Urothelium cell line (cell line): ENCODE data around the gene ABLIM2.
A peak's percentile ranks its signal among the peaks of the same experiment; 100 is the strongest.

Experiments used
- DNase-seq: peaks from one replicate; pipeline ENCODE4 v3.0.0; 2011; ENCODE audit warnings: low spot score, mixed read lengths
- FAIRE-seq: peaks from 2 replicates; lab custom pipeline; 2011; peaks lifted over from hg19 to GRCh38; lab: Jason Lieb, UNC

ABLIM2 gene

GRCh38 chr4:8010618-8011017 lies 148.0 kb downstream of the ABLIM2 start:
- FAIRE-seq (no peak), DNase-seq (peak; percentile 24)

GRCh38 chr4:8009710-8010511 lies 148.7 kb downstream of the ABLIM2 start:
- no peak for DNase-seq
- FAIRE-seq: no peak

DNA sequence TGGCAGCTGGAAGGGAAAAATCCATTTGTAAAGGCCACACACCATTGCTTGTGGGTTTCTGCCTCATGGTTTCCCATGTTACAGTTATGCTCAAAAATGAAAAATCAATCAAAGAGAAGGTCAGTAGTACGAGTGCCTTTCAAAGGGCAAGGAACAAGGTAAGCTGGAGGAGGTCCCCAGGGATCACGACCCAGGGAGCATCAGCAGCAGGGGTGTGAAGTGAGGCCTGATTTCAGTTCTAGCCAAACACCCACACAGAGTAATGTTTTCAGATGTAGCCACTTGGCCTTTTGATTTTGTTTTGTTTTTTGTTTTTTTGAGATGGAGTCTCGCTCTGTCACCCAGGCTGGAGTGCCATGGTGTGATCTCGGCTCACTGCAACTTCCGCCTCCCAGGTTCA lies 149.5 kb downstream of the ABLIM2 start:
- DNase-seq (no peak), FAIRE-seq (no peak)

DNA sequence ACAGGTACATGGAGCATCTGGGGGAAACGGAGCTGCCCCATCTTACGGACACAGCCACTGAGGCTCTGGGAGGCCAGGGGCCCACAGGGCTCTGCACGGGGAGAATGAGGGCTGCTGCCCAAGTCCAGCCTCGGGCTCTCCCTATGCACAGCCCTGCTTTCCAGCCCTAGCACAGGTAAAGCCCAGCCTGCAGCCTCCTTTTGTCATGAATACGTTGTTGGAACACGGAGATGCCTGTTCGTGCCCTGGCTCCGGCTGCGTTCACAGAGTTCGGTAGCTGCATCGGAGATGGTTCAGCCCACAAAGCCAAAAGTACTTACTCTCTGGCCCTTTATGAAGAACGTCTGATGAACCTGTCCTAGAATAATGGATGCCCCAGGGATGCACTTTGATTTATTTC lies 150.2 kb downstream of the ABLIM2 start:
- DNase-seq (no peak), FAIRE-seq (no peak)

- DNase-seq (no peak), FAIRE-seq (no peak)
Measured at GRCh38 chr4:8007581-8007980, 151.0 kb downstream of the ABLIM2 start.

- DNase-seq (no peak), FAIRE-seq (no peak)
Measured at GRCh38 chr4:8006471-8006870, 152.1 kb downstream of the ABLIM2 start.

DNA sequence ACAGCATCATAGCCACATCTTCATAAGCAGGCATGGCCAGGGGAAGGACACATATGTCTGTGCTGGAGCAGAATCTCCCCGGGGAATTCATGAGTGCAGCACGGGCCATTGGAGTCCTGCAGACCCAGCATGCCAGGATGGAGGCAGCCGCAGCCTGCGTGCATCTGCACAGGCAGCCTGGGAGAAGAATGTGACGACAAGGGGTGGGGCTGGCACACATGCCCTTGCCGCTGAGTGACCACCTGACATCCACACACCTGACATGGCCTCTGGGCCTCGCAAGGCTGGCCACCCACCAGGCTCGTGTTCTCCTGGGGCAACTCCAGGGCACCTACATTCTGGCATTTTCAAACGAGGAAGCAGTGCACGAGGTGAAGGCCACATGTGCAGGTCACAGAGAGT lies 152.8 kb downstream of the ABLIM2 start:
- FAIRE-seq: no peak
- no peak for DNase-seq

DNA sequence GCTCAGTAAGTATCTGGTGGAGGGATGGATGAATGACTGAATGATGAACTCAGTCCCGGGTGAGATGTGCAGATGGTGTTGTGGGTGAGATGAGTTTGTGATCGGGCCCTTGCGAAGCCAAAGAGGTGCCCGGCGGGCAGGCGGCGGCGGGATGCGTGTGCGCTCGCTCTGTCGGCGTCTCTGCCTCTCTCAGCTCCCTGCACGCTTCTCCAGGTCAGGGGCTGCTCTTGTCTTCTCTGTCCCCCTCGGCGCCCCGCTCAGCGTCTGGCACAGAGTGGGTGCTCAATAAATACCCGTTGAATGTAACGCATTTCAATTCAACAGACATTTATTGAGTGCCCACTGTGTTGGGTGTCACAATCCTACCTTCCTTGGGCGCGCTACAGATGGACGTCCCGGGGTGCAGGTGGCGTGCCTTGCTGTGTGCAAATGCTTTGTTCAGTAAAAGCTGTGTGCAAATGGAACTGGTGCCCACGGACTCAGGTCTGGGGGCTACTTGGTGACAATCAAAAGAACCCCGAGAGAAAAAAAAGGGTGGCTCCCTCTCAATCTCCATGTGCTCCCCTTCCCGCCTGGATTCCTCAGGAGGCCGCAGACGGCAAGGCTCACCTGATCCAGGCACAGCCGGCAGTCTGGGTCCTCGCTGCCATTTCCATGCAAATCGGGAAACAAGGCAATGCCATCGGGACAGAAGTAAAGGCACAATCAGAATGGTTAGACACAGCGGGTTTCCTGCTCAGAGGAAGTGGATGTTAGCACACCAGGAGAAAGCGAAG lies 153.4 kb downstream of the ABLIM2 start:
- FAIRE-seq: no peak
- no peak for DNase-seq

DNA sequence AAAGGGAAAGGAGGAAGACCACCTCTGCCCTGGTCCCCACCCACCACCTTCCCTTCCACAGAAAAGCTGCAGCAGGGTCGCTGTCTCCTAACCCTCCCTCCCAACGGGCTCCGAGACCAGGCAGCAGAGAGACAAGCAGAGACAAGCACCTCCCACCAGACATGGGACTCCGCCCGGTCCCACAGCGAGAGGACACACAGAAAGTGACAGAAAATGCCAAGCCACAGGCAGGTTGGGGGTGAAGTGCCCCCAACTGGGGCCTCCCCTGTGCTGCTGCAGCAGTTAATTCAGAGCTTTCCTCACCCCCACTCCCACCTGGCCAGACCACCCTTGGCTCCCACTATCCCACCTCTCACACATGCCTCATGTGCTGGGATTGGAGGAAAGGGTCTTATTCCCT lies 154.5 kb downstream of the ABLIM2 start:
- no peak for FAIRE-seq
- DNase-seq: no peak

- DNase-seq (no peak), FAIRE-seq (no peak)
Measured at GRCh38 chr4:8002525-8003309, 155.9 kb downstream of the ABLIM2 start.

GRCh38 chr4:8001564-8002355 lies 156.9 kb downstream of the ABLIM2 start:
- DNase-seq (no peak), FAIRE-seq (no peak)

DNA sequence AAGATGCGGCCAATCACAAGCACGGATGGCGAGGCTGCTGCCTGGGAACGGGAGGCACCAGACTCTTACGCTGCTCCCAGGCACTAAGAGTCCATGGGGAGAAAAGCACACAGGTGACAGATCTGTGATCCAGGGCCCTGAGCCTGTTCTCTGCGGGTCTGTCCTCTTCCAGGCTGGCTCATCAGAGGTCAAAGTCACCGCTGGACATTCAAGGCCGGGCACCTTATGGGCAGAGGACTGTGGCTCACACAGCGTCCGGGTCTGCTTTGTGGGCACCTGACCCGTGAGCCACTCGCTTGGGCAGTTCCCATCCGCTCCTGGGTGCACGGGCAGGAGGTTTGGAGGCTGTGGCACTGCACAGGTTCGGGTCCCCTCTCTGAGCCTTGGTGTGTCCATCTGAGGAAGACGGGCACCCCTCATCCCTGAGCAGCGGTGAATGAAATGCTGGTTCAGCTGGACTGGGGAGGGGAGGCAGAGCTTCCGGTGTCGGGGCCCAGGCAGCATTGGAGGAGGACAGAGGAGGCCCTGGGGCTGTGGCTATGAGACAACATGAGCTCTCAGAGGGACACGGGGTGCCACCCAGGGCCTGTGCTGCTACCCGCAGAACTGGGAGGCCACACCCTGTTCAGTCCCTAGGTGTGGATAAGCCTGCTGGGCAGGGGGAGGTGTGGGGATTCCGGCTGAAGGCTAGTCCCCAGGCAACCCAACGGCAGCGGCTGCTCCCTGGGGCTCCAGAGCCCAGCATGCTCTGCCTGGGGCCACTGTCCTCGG lies 157.7 kb downstream of the ABLIM2 start:
- FAIRE-seq (no peak), DNase-seq (no peak)

GRCh38 chr4:8000247-8000646 lies 158.4 kb downstream of the ABLIM2 start:
- DNase-seq (no peak), FAIRE-seq (no peak)

GRCh38 chr4:7999695-8000094 lies 158.9 kb downstream of the ABLIM2 start:
- DNase-seq (no peak), FAIRE-seq (no peak)

- DNase-seq: no peak
- FAIRE-seq: no peak
Measured at GRCh38 chr4:7999279-7999678, 159.3 kb downstream of the ABLIM2 start.

GRCh38 chr4:7998447-7998846 lies 160.2 kb downstream of the ABLIM2 start:
- no peak for DNase-seq
- no peak for FAIRE-seq

DNA sequence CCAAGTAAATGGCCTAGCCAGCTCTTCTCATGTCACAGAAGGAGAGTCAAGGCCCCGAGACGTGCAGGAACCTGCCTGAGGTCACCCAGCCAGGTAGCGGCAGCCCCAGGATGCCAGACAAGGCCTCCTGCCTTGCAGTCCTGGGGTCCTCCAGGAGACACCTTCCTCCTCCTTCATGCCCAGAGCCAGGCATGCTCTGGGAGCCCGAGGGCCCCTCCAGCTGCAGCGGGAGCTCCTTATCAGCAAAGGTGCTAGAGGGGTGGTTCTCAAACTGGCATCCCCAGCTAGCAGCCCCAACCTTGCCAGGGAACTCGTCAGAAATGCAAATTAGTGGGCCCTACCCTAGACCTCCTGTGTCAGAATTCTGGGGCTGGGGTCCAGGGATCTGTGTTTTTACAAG lies 162.7 kb downstream of the ABLIM2 start:
- FAIRE-seq (no peak), DNase-seq (no peak)

GRCh38 chr4:7995135-7995534 lies 163.5 kb downstream of the ABLIM2 start:
- no peak for DNase-seq
- FAIRE-seq: no peak

DNA sequence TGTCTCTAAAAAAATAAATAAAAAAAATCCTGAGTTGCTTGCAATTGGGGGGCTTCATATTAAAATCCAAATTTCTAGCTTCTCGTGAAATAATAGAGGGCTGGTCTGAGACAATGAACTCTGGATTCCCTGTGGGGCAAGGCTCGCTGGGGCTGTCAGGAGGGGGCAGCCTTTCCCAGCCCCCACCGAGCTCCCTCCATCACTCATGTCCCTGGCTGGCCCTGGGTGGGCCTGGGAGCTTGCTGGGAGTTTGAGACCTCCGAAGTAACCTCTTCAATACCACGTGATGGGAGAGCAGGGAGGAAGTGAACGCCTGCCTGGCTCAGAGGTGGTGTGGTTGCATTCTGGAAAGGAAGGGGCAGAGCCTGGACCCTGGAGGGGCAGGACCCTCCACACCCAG lies 164.9 kb downstream of the ABLIM2 start:
- FAIRE-seq (no peak), DNase-seq (no peak)

DNA sequence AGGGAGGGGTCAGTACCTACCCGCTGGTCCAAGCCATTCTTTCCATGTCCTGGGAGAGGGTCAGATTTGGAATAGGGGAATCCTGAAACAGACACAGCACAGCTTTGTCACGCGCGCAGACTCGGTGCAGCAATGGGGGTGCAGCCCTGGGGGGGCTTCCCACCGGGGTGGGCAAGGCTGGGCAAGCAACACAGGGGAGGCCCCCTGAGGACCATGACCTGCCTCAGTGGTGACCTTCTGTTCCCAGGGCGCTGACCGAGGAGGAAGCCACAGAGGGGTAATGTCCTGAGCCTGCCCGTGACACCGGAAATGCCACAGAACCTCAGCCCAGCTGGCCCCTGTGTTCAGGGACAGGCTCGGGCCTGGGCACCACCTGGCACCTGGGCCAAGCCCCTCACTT lies 165.8 kb downstream of the ABLIM2 start:
- FAIRE-seq: no peak
- no peak for DNase-seq
